Activated T-cell treated with anti-CD3 and anti-CD28 coated beads, Interleukin-2, amount 50 U/mL, for 72 hours (primary cell): ENCODE data around the gene ZCWPW1. TPM values are rescaled to one million over a fixed set of nuclear protein-coding genes. Genes with fewer than 3 reads are reported as not detected.
"Not testable (repeated sequence)": the region's sequence is repeated elsewhere in the genome, so short reads cannot be mapped to it uniquely, and the experiment has no call there.

Source experiments
- ATAC-seq, 2 donors: fragments of 150-1000 bp; cut with Tn5 transposase; replicated peaks in 1 of 2; 2 replicates each; pipeline ENCODE4 v1.10.0; 2021; ENCODE audit warnings: moderate library complexity in 2 of 2, mild to moderate bottlenecking in 1 of 2
- DNase-seq, 2 donors: peaks; one replicate each; pipeline ENCODE4 v3.0.0; 2021 to 2022; ENCODE audit warnings: mixed read lengths in 1 of 2
- H3K27ac Mint-ChIP-seq: one replicate; pipeline ENCODE4 v1.8.0; 2022; ENCODE audit warnings: mild to moderate bottlenecking, moderate library complexity, mixed read lengths
- H3K27me3 Mint-ChIP-seq: one replicate; pipeline ENCODE4 v1.8.0; 2022; ENCODE audit warnings: low read depth, mixed read lengths
- H3K36me3 Mint-ChIP-seq, 2 donors: one replicate each; pipeline ENCODE4 v1.8.0; 2022; ENCODE audit warnings: mixed read lengths in 2 of 2, mild to moderate bottlenecking in 1 of 2; ENCODE audit not compliant: insufficient read depth in 2 of 2
- H3K4me1 Mint-ChIP-seq: one replicate; pipeline ENCODE4 v1.8.0; 2022; ENCODE audit warnings: low read depth, mixed read lengths
- H3K4me3 Mint-ChIP-seq, 2 donors: one replicate each; pipeline ENCODE4 v1.8.0; 2022; ENCODE audit warnings: mild to moderate bottlenecking in 2 of 2, mixed read lengths in 2 of 2, moderate library complexity in 2 of 2
- H3K9me3 Mint-ChIP-seq, 2 donors: one replicate each; pipeline ENCODE4 v1.8.0; 2022; ENCODE audit warnings: mixed read lengths in 2 of 2
- total RNA-seq, 2 donors: library from RNA; stranded (reverse); gene quantifications; one replicate each; pipeline ENCODE4 v1.2.3, GENCODE V29; 2022

Gene ZCWPW1
- total RNA-seq, 2 donors from 2014 or later = 5.9 to 6.5 TPM

- no peaks in the 10 kb centered on the region for H3K27me3 Mint-ChIP-seq
- H3K4me3 Mint-ChIP-seq = no peak overlapping the region
- no peak for DNase-seq
- no peak for ATAC-seq
- H3K27ac Mint-ChIP-seq = no peak overlapping the region
- H3K4me1 Mint-ChIP-seq = peaks cover 24% of the 10 kb centered on the region
- no peaks in the 10 kb centered on the region for H3K36me3 Mint-ChIP-seq
- no peaks in the 10 kb centered on the region for H3K9me3 Mint-ChIP-seq
These were observed 52.4 kb downstream of the ZCWPW1 start for GRCh38 chr7:100376066-100376465.

DNA sequence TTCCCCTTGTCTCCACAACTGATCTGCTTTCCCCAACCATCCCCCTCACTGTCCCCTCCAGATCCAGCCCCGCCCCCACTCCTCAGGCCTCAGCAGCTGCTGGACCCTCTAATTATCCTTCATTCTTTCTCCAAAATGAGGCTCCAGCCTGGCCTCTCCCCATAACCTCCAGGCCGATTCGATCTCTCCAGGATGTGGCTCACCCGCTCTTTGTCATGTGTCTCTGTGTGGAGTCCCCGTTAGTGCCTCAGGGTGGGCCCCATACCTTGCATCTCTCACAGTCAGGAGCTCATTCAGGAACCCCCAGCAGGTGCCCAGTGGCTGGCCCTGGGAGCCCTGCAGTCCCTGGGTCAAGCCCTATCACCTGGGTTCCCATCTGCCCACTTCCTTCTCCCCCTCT is 53.9 kb downstream of the ZCWPW1 start:
- no peaks in the 10 kb centered on the region for H3K9me3 Mint-ChIP-seq
- H3K27ac Mint-ChIP-seq = no peak overlapping the region
- DNase-seq (no peak), ATAC-seq (peak in 1 of 2 donors; percentile 32)
- H3K36me3 Mint-ChIP-seq = no peaks in the 10 kb centered on the region
- peak overlapping the region in 1 of 2 donors; percentile 17 for H3K4me3 Mint-ChIP-seq
- H3K27me3 Mint-ChIP-seq = no peaks in the 10 kb centered on the region
- H3K4me1 Mint-ChIP-seq = peaks cover 24% of the 10 kb centered on the region

DNA sequence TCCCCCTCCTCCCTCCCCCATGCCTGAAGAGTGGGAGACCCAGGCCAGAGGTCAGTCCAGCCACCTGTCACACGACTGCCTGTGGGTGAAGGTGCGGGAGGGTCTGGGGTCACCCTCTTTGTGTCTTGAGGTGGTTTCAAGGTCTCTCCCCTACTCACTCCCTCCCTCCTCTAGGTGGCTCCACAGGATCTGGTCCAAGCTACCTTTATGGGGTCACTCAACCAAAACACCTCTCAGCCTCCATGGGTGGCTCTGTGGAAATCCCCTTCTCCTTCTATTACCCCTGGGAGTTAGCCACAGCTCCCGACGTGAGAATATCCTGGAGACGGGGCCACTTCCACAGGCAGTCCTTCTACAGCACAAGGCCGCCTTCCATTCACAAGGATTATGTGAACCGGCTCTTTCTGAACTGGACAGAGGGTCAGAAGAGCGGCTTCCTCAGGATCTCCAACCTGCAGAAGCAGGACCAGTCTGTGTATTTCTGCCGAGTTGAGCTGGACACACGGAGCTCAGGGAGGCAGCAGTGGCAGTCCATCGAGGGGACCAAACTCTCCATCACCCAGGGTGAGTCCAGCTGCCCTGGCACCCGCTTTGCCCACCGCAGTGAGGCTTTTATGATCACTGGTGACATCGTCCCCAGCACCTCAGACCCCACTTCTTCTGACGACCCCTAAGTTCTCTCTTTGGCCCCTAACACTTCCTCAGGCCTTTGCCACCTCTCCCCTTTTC is 54.5 kb downstream of the ZCWPW1 start:
- not testable (repeated sequence) for H3K27ac Mint-ChIP-seq, H3K27me3 Mint-ChIP-seq, H3K36me3 Mint-ChIP-seq, ATAC-seq, H3K4me3 Mint-ChIP-seq, DNase-seq, H3K9me3 Mint-ChIP-seq
- H3K4me1 Mint-ChIP-seq = peaks cover 25% of the 10 kb centered on the region

- Mint-ChIP-seq H3K9me3 (no peaks in the 10 kb centered on the region), H3K4me1 (peaks cover 31% of the 10 kb centered on the region), H3K36me3 (peaks cover 0 to 2% of the 10 kb centered on the region in 2 donors), H3K4me3 (peak within 1 kb of the TSS; percentile 50 to 62), H3K27me3 (no peaks in the 10 kb centered on the region), H3K27ac (peak within 1 kb of the TSS; percentile 86)
- ATAC-seq (no peak), DNase-seq (no peak)
These were observed 55.2 kb downstream of the ZCWPW1 start, which contains the start of gene PILRA for GRCh38 chr7:100373261-100373831. Gene PILRA, plus strand, starts transcription at chr7:100373487. Its CDS starts 170 bp downstream, at chr7:100373657.

- Mint-ChIP-seq H3K27me3 (no peaks in the 10 kb centered on the region), H3K9me3 (no peaks in the 10 kb centered on the region), H3K27ac (peak overlapping the region; percentile 86), H3K4me3 (no peak overlapping the region), H3K36me3 (peaks cover 0 to 3% of the 10 kb centered on the region in 2 donors), H3K4me1 (peaks cover 31% of the 10 kb centered on the region)
- DNase-seq (no peak), ATAC-seq (peak; percentile 4 to 12)
These were observed 55.8 kb downstream of the ZCWPW1 start for GRCh38 chr7:100372694-100373093.

- Mint-ChIP-seq H3K4me3 (peak overlapping the region; percentile 50 to 62), H3K4me1 (peaks cover 33% of the 10 kb centered on the region), H3K27me3 (no peaks in the 10 kb centered on the region), H3K36me3 (peaks cover 0 to 5% of the 10 kb centered on the region in 2 donors), H3K9me3 (no peaks in the 10 kb centered on the region), H3K27ac (peak overlapping the region; percentile 86)
- peak; percentile 61 to 78 for ATAC-seq
- DNase-seq = peak; percentile 36 to 41
These were observed 56.2 kb downstream of the ZCWPW1 start for GRCh38 chr7:100372256-100372655.

DNA sequence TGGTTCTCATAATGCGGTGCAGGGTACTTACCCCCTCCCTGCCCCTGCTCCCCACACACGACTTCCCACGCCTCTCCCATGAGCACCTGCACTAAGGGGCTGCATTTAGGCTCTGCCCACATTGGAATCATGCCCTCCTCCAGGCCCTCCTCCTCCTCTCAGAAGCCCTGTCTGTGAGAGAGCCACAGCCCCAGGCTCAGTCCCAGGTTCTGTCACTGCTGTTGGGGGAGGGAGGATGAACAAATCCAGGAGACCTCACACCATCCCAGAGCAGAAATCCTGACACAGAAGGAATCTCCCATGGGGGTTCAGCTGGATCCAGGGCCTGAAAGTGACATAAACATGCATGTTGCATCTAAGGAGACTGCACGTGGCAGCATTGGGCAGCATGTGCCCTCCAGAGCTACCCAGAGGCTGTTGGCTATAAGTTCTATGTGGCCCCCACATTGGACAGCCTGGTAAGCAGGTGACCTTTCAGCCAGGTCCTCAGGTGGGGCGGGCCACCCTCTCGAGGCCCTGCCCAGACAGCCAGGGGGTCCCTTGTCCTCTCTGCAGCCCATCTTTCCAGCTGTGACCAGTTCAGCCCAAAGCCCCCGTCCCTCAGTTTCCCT is 56.8 kb downstream of the ZCWPW1 start:
- Mint-ChIP-seq H3K4me1 (peaks cover 38% of the 10 kb centered on the region), H3K36me3 (peaks cover 0 to 5% of the 10 kb centered on the region in 2 donors), H3K4me3 (peak overlapping the region in 1 of 2 donors; percentile 15), H3K27me3 (no peaks in the 10 kb centered on the region), H3K27ac (no peak overlapping the region), H3K9me3 (no peaks in the 10 kb centered on the region)
- no peak for DNase-seq
- peak in 1 of 2 donors; percentile 4 for ATAC-seq

DNA sequence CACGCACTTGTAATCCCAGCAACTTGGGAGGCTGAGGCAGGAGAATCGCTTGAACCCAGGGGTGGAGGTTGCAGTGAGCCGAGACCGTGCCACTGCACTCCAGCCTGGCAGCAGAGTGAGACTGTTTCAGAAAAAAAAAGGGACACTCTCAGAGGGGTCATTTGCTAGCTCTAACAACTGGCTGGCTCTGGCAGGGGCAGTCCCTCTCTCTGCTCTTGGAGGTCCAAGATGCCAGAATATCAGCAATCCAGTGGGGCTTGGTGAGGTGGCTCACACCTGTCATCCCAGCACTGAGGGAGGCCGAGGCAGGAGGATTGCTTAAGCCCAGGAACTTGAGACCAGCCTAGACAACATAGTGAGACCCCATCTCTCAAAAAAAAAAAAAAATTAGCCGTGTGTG is 57.8 kb downstream of the ZCWPW1 start:
- ATAC-seq (no peak), DNase-seq (no peak)
- Mint-ChIP-seq H3K36me3 (peaks cover 0 to 8% of the 10 kb centered on the region in 2 donors), H3K4me3 (no peak overlapping the region), H3K9me3 (no peaks in the 10 kb centered on the region), H3K4me1 (peaks cover 47% of the 10 kb centered on the region), H3K27ac (peak overlapping the region; percentile 15), H3K27me3 (no peaks in the 10 kb centered on the region)

DNA sequence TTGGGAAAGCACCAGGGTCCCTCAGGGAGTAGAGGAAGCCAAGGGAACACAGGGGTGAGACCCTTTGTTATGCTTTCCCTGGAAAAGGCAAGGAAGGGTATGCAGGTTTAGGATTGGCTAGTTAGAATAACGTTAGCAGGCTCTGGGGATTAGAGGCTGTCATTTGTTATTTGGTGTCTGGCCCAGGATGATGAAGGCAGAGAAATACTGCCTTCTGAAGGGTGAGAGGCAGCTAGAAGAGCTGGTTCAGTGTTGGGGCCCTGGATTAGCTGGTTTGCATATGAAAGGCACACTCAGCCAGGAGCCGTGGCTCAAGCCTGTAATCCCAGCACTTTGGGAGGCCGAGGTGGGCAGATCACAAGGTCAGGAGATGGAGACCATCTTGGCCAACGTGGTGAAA is 58.2 kb downstream of the ZCWPW1 start:
- ATAC-seq (no peak), DNase-seq (no peak)
- Mint-ChIP-seq H3K27ac (no peak overlapping the region), H3K4me1 (peaks cover 52% of the 10 kb centered on the region), H3K36me3 (peaks cover 0 to 8% of the 10 kb centered on the region in 2 donors), H3K4me3 (no peak overlapping the region), H3K9me3 (no peaks in the 10 kb centered on the region), H3K27me3 (no peaks in the 10 kb centered on the region)

DNA sequence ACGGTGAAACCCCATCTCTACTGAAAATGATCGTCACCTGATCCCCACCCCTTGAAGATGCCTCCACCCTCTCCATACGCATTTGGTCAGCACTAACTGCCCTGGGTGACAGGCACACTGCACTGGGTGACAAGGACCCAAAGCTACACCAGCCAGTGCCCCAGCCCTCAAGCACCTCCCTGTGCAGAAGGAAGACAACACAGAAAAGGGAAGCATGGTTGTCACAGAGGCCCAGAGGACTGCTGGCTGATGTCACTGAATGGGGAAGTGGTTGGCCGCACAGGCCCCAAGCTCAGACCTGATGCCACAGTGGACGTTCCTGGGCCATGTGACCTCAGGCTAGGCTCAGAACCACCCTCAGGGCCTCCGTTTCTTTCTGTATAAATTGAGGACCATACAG is 59.4 kb downstream of the ZCWPW1 start:
- Mint-ChIP-seq H3K36me3 (peaks cover 0 to 12% of the 10 kb centered on the region in 2 donors), H3K27ac (no peak overlapping the region), H3K4me1 (peaks cover 53% of the 10 kb centered on the region), H3K9me3 (no peaks in the 10 kb centered on the region), H3K4me3 (no peak overlapping the region), H3K27me3 (no peaks in the 10 kb centered on the region)
- DNase-seq (no peak), ATAC-seq (no peak)

DNA sequence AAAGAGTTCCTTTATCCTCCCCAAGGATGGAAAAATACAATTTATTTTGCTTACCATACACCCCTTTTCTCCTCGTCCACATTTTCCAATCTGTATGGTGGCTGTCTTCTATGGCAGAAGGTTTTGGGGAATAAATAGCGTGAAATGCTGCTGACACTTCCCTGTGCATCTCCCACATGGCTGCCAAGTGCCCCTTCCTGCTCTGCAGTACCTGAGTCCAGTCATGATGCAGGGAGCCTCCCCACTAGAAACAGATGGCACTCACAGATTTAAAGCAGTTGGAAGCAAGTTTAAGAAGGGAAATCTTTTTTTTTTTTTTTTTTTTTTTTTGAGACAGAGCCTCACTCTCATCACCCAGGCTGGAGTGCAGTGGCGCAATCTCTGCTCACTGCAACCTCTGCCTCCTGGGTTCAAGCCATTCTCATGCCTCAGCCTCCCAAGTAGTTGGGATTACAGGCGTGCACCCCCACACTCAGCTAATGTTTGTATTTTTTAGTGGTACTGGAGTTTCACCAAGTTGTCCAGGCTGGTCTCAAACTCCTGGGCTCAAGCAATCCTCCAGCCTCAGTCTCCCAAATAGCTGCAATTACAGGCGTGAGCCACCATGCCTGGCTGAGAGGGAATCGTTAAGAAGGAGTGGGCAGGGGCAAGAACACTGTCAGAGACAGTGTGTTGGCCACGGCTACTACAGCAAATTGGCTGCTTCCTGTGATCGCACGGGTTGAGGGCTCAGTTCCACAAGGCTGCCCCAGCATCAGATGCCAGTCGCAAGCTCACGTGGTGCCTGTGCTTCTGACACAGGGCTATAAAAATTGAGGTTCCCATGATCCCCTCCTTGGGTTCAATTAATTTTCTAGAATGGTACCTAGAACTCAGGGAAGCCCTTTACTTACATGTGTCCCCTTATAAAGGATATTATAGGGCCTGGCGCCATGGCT is 60.6 kb downstream of the ZCWPW1 start:
- DNase-seq = no peak
- H3K27ac Mint-ChIP-seq = no peak overlapping the region
- H3K36me3 Mint-ChIP-seq = peaks cover 3 to 22% of the 10 kb centered on the region in 2 donors
- no peaks in the 10 kb centered on the region for H3K9me3 Mint-ChIP-seq
- H3K4me1 Mint-ChIP-seq = peaks cover 58% of the 10 kb centered on the region
- H3K27me3 Mint-ChIP-seq = no peaks in the 10 kb centered on the region
- ATAC-seq = no peak
- no peak overlapping the region for H3K4me3 Mint-ChIP-seq

GRCh38 chr7:100367251-100367620 is 61.3 kb downstream of the ZCWPW1 start:
- no peak overlapping the region for H3K27ac Mint-ChIP-seq
- H3K27me3 Mint-ChIP-seq = no peaks in the 10 kb centered on the region
- no peak overlapping the region for H3K4me3 Mint-ChIP-seq
- H3K4me1 Mint-ChIP-seq = peaks cover 54% of the 10 kb centered on the region
- no peak for DNase-seq
- no peak for ATAC-seq
- peaks cover 3 to 24% of the 10 kb centered on the region in 2 donors for H3K36me3 Mint-ChIP-seq
- H3K9me3 Mint-ChIP-seq = no peaks in the 10 kb centered on the region
